H1 (cell line): ENCODE data around the gene SPTBN4. TPM values are rescaled to one million over a fixed set of nuclear protein-coding genes. Genes with fewer than 3 reads are reported as not detected.

Experiments used
- ASH2L ChIP-seq: fragments of 200-600, 300-600 bp; sonication (generic); IDR thresholded peaks from one replicate; pipeline ENCODE4 v1.7.1; 2017; ENCODE audit warnings: low read length
- BACH1 ChIP-seq: IDR thresholded peaks from 2 replicates; pipeline ENCODE4 v1.6.1; 2012; ENCODE audit warnings: low read length, improper control_type of control experiment
- BCL11A ChIP-seq, 2 experiments: IDR thresholded peaks; one replicate each; pipeline ENCODE4 v1.6.1; 2011; ENCODE audit warnings: low read depth in 2 of 2, low read length in 2 of 2, mild to moderate bottlenecking in 2 of 2
- CEBPB ChIP-seq: IDR thresholded peaks from 2 replicates; pipeline ENCODE4 v1.6.1; 2012; ENCODE audit warnings: low read depth, low read length
- CTBP2 ChIP-seq: IDR thresholded peaks from 2 replicates; pipeline ENCODE4 v1.7.0; 2011; ENCODE audit warnings: borderline replicate concordance, mild to moderate bottlenecking, moderate library complexity, mixed read lengths, low read length; ENCODE audit not compliant: insufficient read depth, insufficient read length
- EGR1 ChIP-seq: IDR thresholded peaks from 2 replicates; pipeline ENCODE4 v1.6.1; 2011; ENCODE audit warnings: low read depth, low read length, borderline replicate concordance
- EP300 ChIP-seq, 2 experiments: IDR thresholded peaks; 1 replicate in 1 of 2; 2 replicates in 1 of 2; pipeline ENCODE4 v1.6.1; 2011 to 2012; ENCODE audit warnings: low read depth in 2 of 2, low read length in 2 of 2, mild to moderate bottlenecking in 2 of 2, borderline replicate concordance in 1 of 2, inconsistent platforms in 1 of 2, moderate library complexity in 1 of 2
- GABPA ChIP-seq: IDR thresholded peaks from 2 replicates; pipeline ENCODE4 v1.6.1; 2011; ENCODE audit warnings: mild to moderate bottlenecking, low read length, moderate library complexity, borderline replicate concordance; ENCODE audit not compliant: insufficient read depth
- KDM4A ChIP-seq: IDR thresholded peaks from one replicate; pipeline ENCODE4 v1.7.1; 2012; ENCODE audit warnings: low read depth, mild to moderate bottlenecking, moderate library complexity, low read length, inconsistent platforms; ENCODE audit not compliant: severe bottlenecking
- MAFK ChIP-seq: IDR thresholded peaks from 2 replicates; pipeline ENCODE4 v1.6.1; 2012; ENCODE audit warnings: low read depth, mild to moderate bottlenecking, improper control_type of control experiment, low read length
- NRF1 ChIP-seq: IDR thresholded peaks from 2 replicates; pipeline ENCODE4 v1.6.1; 2011; ENCODE audit warnings: mild to moderate bottlenecking, low read depth, low read length, improper control_type of control experiment
- SP2 ChIP-seq: IDR thresholded peaks from 2 replicates; pipeline ENCODE4 v1.6.1; 2012; ENCODE audit warnings: mild to moderate bottlenecking, low read length, inconsistent platforms
- SUZ12 ChIP-seq: fragments of 200-600 bp; sonication (generic); IDR thresholded peaks from 2 replicates; pipeline ENCODE4 v1.6.1; 2012; ENCODE audit warnings: mild to moderate bottlenecking, inconsistent platforms, low read length, moderate library complexity, mixed read lengths
- TAF1 ChIP-seq: IDR thresholded peaks from 2 replicates; pipeline ENCODE4 v1.6.1; 2011; ENCODE audit warnings: mild to moderate bottlenecking, low read depth, low read length
- TAF7 ChIP-seq: optimal IDR thresholded peaks from 2 replicates; pipeline ENCODE3; 2011; ENCODE audit warnings: low read depth, mild to moderate bottlenecking, inconsistent platforms, low read length, moderate library complexity, borderline replicate concordance
- USF2 ChIP-seq: IDR thresholded peaks from 2 replicates; pipeline ENCODE4 v1.6.1; 2011; ENCODE audit warnings: low read length, improper control_type of control experiment
- polyA plus RNA-seq, 7 experiments: library from polyadenylated mRNA; depleted of rRNA in 3 of 7; stranded (reverse) in 5 of 7; unstranded in 2 of 7; fragments of >200 nt in 5 of 7; fragments of 200-250 nt in 2 of 7; gene quantifications; 1 replicate in 5 of 7; 2 replicates in 1 of 7; 4 replicates in 1 of 7; pipeline versions ENCODE4 v1.2.1 to v1.2.3, GENCODE V29; 2011 to 2013; ENCODE audit warnings: missing spikeins in 2 of 7, mixed read lengths in 2 of 7
- total RNA-seq: library from RNA; stranded (reverse); fragmentation: NEBNext Ultra II Directional; extraction: Animal tissue kit (Norgen Biotek cat#: 25700); gene quantifications from 2 replicates; pipeline ENCODE4 v1.2.1, GENCODE V29; 2021
- TF ChIP-seq, protein P1 (sequence below), 3 experiments: IDR thresholded peaks; 1 replicate in 2 of 3; 2 replicates in 1 of 3; pipeline versions ENCODE4 v1.5.1 to v1.6.1; 2011; ENCODE audit warnings: low read length in 3 of 3, mild to moderate bottlenecking in 3 of 3, inconsistent platforms in 2 of 3, low read depth in 1 of 3, moderate library complexity in 1 of 3; ENCODE audit not compliant: insufficient read depth in 1 of 3; ENCODE audit errors: control extremely low read depth in 1 of 3
- TF ChIP-seq, protein P2 (sequence below): IDR thresholded peaks from 2 replicates; pipeline ENCODE4 v1.6.1; 2012; ENCODE audit warnings: inconsistent platforms

SPTBN4 gene
- total and polyA plus RNA-seq, 2 of the 8 experiments (the other 6 are each of a cell fraction or from before 2014, with no cell fraction given): 1.9 to 3.0 TPM

DNA sequence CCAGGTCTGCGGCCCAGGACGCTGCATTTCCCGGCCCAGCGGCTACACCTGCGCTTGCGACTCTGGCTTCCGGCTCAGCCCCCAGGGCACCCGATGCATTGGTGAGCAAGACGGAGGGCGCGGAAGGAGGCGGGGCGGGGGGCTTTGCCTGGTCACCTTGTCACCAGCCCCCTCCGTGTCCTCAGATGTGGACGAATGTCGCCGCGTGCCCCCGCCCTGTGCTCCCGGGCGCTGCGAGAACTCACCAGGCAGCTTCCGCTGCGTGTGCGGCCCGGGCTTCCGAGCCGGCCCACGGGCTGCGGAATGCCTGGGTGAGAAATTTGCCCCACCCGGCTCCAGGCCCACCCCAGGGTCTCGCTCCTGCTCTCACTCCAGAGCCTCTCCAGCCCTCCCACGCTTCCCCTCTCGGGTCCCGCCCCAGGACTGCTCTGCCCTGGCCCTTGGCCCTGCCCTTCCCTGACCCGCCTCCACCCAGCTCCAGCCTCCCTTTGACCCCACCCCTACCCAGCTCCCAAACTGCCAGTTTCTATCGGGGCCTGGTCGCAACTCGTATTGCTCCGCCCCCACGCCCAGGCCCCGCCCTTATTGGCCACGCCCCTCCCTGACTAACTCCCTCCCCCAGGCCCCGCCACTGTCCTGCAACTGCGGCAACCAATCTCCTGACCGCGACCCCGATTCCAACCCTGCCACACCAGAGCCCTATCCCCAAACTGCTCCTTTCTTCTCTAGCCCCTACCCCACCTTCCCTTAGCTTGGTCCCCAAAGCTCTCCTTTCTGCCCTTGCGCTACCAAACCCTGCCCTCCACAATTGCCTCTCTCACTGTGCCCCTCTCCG, 143.0 kb downstream of the SPTBN4 start (continued):
- TF ChIP-seq NRF1 (no peak), EP300 (IDR thresholded peaks at IDR 0.05; ENCODE audit: borderline replicate concordance in 1 of 2, low read depth in 2 of 2, low read length in 2 of 2) (no peak), SP2 (no peak), CTBP2 (no peak), ASH2L (no peak), SUZ12 (no peak), BCL11A (IDR thresholded peaks at IDR 0.05; ENCODE audit: low read depth in 2 of 2, low read length in 2 of 2) (no peak), TAF1 (0 out of 2 replicates have a peak, but pooled peaks have one; percentile 18), MAFK (no peak), USF2 (no peak), KDM4A (no peak), BACH1 (no peak), TAF7 (no peak), EGR1 (peak; percentile 51; the same call in 1 of the 2 replicates), CEBPB (no peak), GABPA (no peak)
- TF ChIP-seq, protein P1, sequence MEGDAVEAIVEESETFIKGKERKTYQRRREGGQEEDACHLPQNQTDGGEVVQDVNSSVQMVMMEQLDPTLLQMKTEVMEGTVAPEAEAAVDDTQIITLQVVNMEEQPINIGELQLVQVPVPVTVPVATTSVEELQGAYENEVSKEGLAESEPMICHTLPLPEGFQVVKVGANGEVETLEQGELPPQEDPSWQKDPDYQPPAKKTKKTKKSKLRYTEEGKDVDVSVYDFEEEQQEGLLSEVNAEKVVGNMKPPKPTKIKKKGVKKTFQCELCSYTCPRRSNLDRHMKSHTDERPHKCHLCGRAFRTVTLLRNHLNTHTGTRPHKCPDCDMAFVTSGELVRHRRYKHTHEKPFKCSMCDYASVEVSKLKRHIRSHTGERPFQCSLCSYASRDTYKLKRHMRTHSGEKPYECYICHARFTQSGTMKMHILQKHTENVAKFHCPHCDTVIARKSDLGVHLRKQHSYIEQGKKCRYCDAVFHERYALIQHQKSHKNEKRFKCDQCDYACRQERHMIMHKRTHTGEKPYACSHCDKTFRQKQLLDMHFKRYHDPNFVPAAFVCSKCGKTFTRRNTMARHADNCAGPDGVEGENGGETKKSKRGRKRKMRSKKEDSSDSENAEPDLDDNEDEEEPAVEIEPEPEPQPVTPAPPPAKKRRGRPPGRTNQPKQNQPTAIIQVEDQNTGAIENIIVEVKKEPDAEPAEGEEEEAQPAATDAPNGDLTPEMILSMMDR (IDR thresholded peaks at IDR 0.05; ENCODE audit: control extremely low read depth in 1 of 3, insufficient read depth in 1 of 3, low read depth in 1 of 3, low read length in 3 of 3): no peak
- TF ChIP-seq, protein P2, sequence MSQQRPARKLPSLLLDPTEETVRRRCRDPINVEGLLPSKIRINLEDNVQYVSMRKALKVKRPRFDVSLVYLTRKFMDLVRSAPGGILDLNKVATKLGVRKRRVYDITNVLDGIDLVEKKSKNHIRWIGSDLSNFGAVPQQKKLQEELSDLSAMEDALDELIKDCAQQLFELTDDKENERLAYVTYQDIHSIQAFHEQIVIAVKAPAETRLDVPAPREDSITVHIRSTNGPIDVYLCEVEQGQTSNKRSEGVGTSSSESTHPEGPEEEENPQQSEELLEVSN: peak; percentile 23; the same call in 1 of the 2 replicates
